Fibroblast of villous mesenchyme (primary cell): ENCODE measurements around the gene CISD3. TPM values are rescaled to one million over a fixed set of nuclear protein-coding genes. Genes with fewer than 3 reads are reported as not detected.
A peak's percentile ranks its signal among the peaks of the same experiment; 100 is the strongest.

Experiments
- DNase-seq: peaks from one replicate; pipeline ENCODE4 v3.0.0-alpha.2; 2010; ENCODE audit warnings: low read depth
- H3K4me3 ChIP-seq: 2 replicates; pipeline ENCODE4 v1.5.1; 2011; ENCODE audit warnings: low read depth, mild to moderate bottlenecking, low read length
- CTCF ChIP-seq: IDR thresholded peaks from 2 replicates; pipeline ENCODE4 v1.5.1; 2012; ENCODE audit warnings: low read depth, mild to moderate bottlenecking, low read length; ENCODE audit not compliant: insufficient read depth
- total RNA-seq: library from RNA; depleted of rRNA; stranded (reverse); fragments of >200 nt; gene quantifications from 2 replicates; pipeline ENCODE4 v1.2.3, GENCODE V29; 2012

CISD3 gene
- total RNA-seq, 1 donor = 2.6 TPM

GRCh38 chr17:38733282-38733981, 3.3 kb downstream of the CISD3 start:
- no peak overlapping the region for H3K4me3 ChIP-seq
- no peak for DNase-seq
- no peak for TF ChIP-seq CTCF

GRCh38 chr17:38733982-38734973, 4.1 kb downstream of the CISD3 start:
- no peak overlapping the region for H3K4me3 ChIP-seq
- TF ChIP-seq CTCF = peak; percentile 2
- DNase-seq = no peak

- TF ChIP-seq CTCF = peak; percentile 90
- DNase-seq = peak; percentile 24
- H3K4me3 ChIP-seq = no peak overlapping the region
Observed at GRCh38 chr17:38735161-38735997, 5.2 kb downstream of the CISD3 start.

- no peak overlapping the region for H3K4me3 ChIP-seq
- no peak for DNase-seq
- no peak for TF ChIP-seq CTCF
Observed at GRCh38 chr17:38738007-38738662, 8.0 kb downstream of the CISD3 start.

- no peak for DNase-seq
- no peak overlapping the region for H3K4me3 ChIP-seq
- no peak for TF ChIP-seq CTCF
Observed at GRCh38 chr17:38738686-38739085, 8.5 kb downstream of the CISD3 start.

GRCh38 chr17:38739305-38739704, 9.2 kb downstream of the CISD3 start:
- no peak overlapping the region for H3K4me3 ChIP-seq
- no peak for TF ChIP-seq CTCF
- DNase-seq = no peak
